ENCODE results near the gene NFYA.

Gene NFYA

GRCh38 chr6:41122373-41122772 is 49.6 kb downstream of the NFYA start:
- no peak for DNase-seq

- DNase-seq: no peak
Measured at GRCh38 chr6:41122918-41123317, 50.1 kb downstream of the NFYA start.

GRCh38 chr6:41125282-41125681 is 52.5 kb downstream of the NFYA start:
- DNase-seq: no peak

- peak; percentile 32 for DNase-seq
Measured at GRCh38 chr6:41132254-41132653, 59.5 kb downstream of the NFYA start.

GRCh38 chr6:41135062-41135832 is 62.5 kb downstream of the NFYA start:
- no peak for DNase-seq

GRCh38 chr6:41136911-41137310 is 64.1 kb downstream of the NFYA start:
- DNase-seq: no peak

- no peak for DNase-seq
Measured at GRCh38 chr6:41147917-41148316, 75.1 kb downstream of the NFYA start.
